ENCODE measurements around the gene RNU1-4.
"Not testable (repeated sequence)": the region's sequence is repeated elsewhere in the genome, so short reads cannot be mapped to it uniquely, and the experiment has no call there.

RNU1-4 gene

GRCh38 chr1:16703141-16703540 lies 37.2 kb upstream of the RNU1-4 start:
- H3K4me1 ChIP-seq (ENCODE audit: control insufficient read depth in 1 of 2, insufficient read depth in 1 of 2, low read depth in 1 of 2, low read length in 1 of 2); H3K9me3 ChIP-seq; H3K27ac ChIP-seq; H3K4me3 ChIP-seq (ENCODE audit: low read depth in 1 of 2, low read length in 1 of 2); H3K36me3 ChIP-seq: not testable (repeated sequence)
- peaks cover 37% of the 10 kb centered on the region for H3K27me3 ChIP-seq

GRCh38 chr1:16703602-16704001 lies 36.7 kb upstream of the RNU1-4 start:
- not testable (repeated sequence) for H3K4me3 ChIP-seq (ENCODE audit: low read depth in 1 of 2, low read length in 1 of 2); H3K4me1 ChIP-seq (ENCODE audit: control insufficient read depth in 1 of 2, insufficient read depth in 1 of 2, low read depth in 1 of 2, low read length in 1 of 2); H3K27ac ChIP-seq; H3K36me3 ChIP-seq; H3K9me3 ChIP-seq
- H3K27me3 ChIP-seq, result peaks cover 34% of the 10 kb centered on the region

GRCh38 chr1:16704076-16704475 lies 36.2 kb upstream of the RNU1-4 start:
- not testable (repeated sequence) for H3K9me3 ChIP-seq; H3K27ac ChIP-seq; H3K4me1 ChIP-seq (ENCODE audit: control insufficient read depth in 1 of 2, insufficient read depth in 1 of 2, low read depth in 1 of 2, low read length in 1 of 2); H3K36me3 ChIP-seq; H3K4me3 ChIP-seq (ENCODE audit: low read depth in 1 of 2, low read length in 1 of 2)
- peaks cover 35% of the 10 kb centered on the region for H3K27me3 ChIP-seq

GRCh38 chr1:16704502-16705100 lies 35.7 kb upstream of the RNU1-4 start:
- peaks cover 35% of the 10 kb centered on the region for H3K27me3 ChIP-seq
- H3K9me3 ChIP-seq; H3K27ac ChIP-seq; H3K4me1 ChIP-seq (ENCODE audit: control insufficient read depth in 1 of 2, insufficient read depth in 1 of 2, low read depth in 1 of 2, low read length in 1 of 2); H3K36me3 ChIP-seq; H3K4me3 ChIP-seq (ENCODE audit: low read depth in 1 of 2, low read length in 1 of 2): not testable (repeated sequence)

- not testable (repeated sequence) for H3K4me3 ChIP-seq (ENCODE audit: low read depth in 1 of 2, low read length in 1 of 2); H3K4me1 ChIP-seq (ENCODE audit: control insufficient read depth in 1 of 2, insufficient read depth in 1 of 2, low read depth in 1 of 2, low read length in 1 of 2); H3K27ac ChIP-seq; H3K36me3 ChIP-seq; H3K9me3 ChIP-seq
- H3K27me3 ChIP-seq, result peaks cover 29% of the 10 kb centered on the region
Measured at GRCh38 chr1:16706302-16706701, 34.0 kb upstream of the RNU1-4 start.

- H3K4me1 ChIP-seq (ENCODE audit: control insufficient read depth in 1 of 2, insufficient read depth in 1 of 2, low read depth in 1 of 2, low read length in 1 of 2); H3K27ac ChIP-seq; H3K36me3 ChIP-seq; H3K4me3 ChIP-seq (ENCODE audit: low read depth in 1 of 2, low read length in 1 of 2); H3K9me3 ChIP-seq: not testable (repeated sequence)
- H3K27me3 ChIP-seq, result peaks cover 25% of the 10 kb centered on the region
Measured at GRCh38 chr1:16707130-16708093, 32.9 kb upstream of the RNU1-4 start.

- H3K4me3 ChIP-seq (ENCODE audit: low read depth in 1 of 2, low read length in 1 of 2); H3K9me3 ChIP-seq; H3K27ac ChIP-seq; H3K4me1 ChIP-seq (ENCODE audit: control insufficient read depth in 1 of 2, insufficient read depth in 1 of 2, low read depth in 1 of 2, low read length in 1 of 2); H3K36me3 ChIP-seq: not testable (repeated sequence)
- H3K27me3 ChIP-seq, result peaks cover 20% of the 10 kb centered on the region
Measured at GRCh38 chr1:16708704-16709103, 31.6 kb upstream of the RNU1-4 start.

GRCh38 chr1:16709659-16710087 lies 30.6 kb upstream of the RNU1-4 start:
- not testable (repeated sequence) for H3K36me3 ChIP-seq; H3K4me1 ChIP-seq (ENCODE audit: control insufficient read depth in 1 of 2, insufficient read depth in 1 of 2, low read depth in 1 of 2, low read length in 1 of 2)

GRCh38 chr1:16710618-16711017 lies 29.7 kb upstream of the RNU1-4 start:
- H3K9me3 ChIP-seq; H3K36me3 ChIP-seq; H3K27ac ChIP-seq; H3K4me3 ChIP-seq (ENCODE audit: low read depth in 1 of 2, low read length in 1 of 2); H3K4me1 ChIP-seq (ENCODE audit: control insufficient read depth in 1 of 2, insufficient read depth in 1 of 2, low read depth in 1 of 2, low read length in 1 of 2): not testable (repeated sequence)
- H3K27me3 ChIP-seq, result peaks cover 20% of the 10 kb centered on the region

More at GRCh38 chr1:16709659-16710087, 30.6 kb upstream of the RNU1-4 start:
- peak; percentile 19 for TF ChIP-seq CTCF (IDR thresholded peaks at IDR 0.05)
- H3K27ac ChIP-seq; H3K9me3 ChIP-seq; H3K4me3 ChIP-seq (ENCODE audit: low read depth in 1 of 2, low read length in 1 of 2): not testable (repeated sequence)
- peaks cover 20% of the 10 kb centered on the region for H3K27me3 ChIP-seq

GRCh38 chr1:16712131-16712530 lies 28.2 kb upstream of the RNU1-4 start:
- H3K4me3 ChIP-seq (ENCODE audit: low read depth in 1 of 2, low read length in 1 of 2); H3K9me3 ChIP-seq; H3K27ac ChIP-seq; H3K36me3 ChIP-seq; H3K4me1 ChIP-seq (ENCODE audit: control insufficient read depth in 1 of 2, insufficient read depth in 1 of 2, low read depth in 1 of 2, low read length in 1 of 2): not testable (repeated sequence)
- H3K27me3 ChIP-seq, result peaks cover 29% of the 10 kb centered on the region

GRCh38 chr1:16712582-16712981 lies 27.7 kb upstream of the RNU1-4 start:
- not testable (repeated sequence) for H3K9me3 ChIP-seq; H3K27ac ChIP-seq; H3K4me1 ChIP-seq (ENCODE audit: control insufficient read depth in 1 of 2, insufficient read depth in 1 of 2, low read depth in 1 of 2, low read length in 1 of 2); H3K4me3 ChIP-seq (ENCODE audit: low read depth in 1 of 2, low read length in 1 of 2); H3K36me3 ChIP-seq
- H3K27me3 ChIP-seq, result peaks cover 29% of the 10 kb centered on the region

GRCh38 chr1:16712984-16713383 lies 27.3 kb upstream of the RNU1-4 start:
- not testable (repeated sequence) for H3K27ac ChIP-seq; H3K36me3 ChIP-seq; H3K4me3 ChIP-seq (ENCODE audit: low read depth in 1 of 2, low read length in 1 of 2); H3K9me3 ChIP-seq; H3K4me1 ChIP-seq (ENCODE audit: control insufficient read depth in 1 of 2, insufficient read depth in 1 of 2, low read depth in 1 of 2, low read length in 1 of 2)
- peaks cover 28% of the 10 kb centered on the region for H3K27me3 ChIP-seq

GRCh38 chr1:16713480-16713879 lies 26.8 kb upstream of the RNU1-4 start:
- H3K4me3 ChIP-seq (ENCODE audit: low read depth in 1 of 2, low read length in 1 of 2); H3K4me1 ChIP-seq (ENCODE audit: control insufficient read depth in 1 of 2, insufficient read depth in 1 of 2, low read depth in 1 of 2, low read length in 1 of 2); H3K27ac ChIP-seq; H3K36me3 ChIP-seq; H3K9me3 ChIP-seq: not testable (repeated sequence)
- peaks cover 25% of the 10 kb centered on the region for H3K27me3 ChIP-seq
